OCI-LY7 (cell line): ENCODE measurements around the gene P3H2.

ENCODE experiments used
- CTCF ChIP-seq: fragments of 200-600 bp; sonication (generic); conservative IDR thresholded peaks from 2 replicates; pipeline ENCODE4 v1.5.1; 2014; ENCODE audit warnings: mild to moderate bottlenecking, antibody characterized with exemption, low read length, moderate library complexity, mixed read lengths
- EZH2phosphoT487 ChIP-seq: fragments of 200-600 bp; sonication (generic); IDR thresholded peaks from 2 replicates; pipeline ENCODE4 v1.6.1; 2018; ENCODE audit warnings: low read depth, borderline replicate concordance, mild to moderate bottlenecking, mixed run types, antibody characterized with exemption, low read length, moderate library complexity, mixed read lengths

- TF ChIP-seq CTCF: no peak
- TF ChIP-seq EZH2phosphoT487: no peak
Observed at GRCh38 chr3:189950258-189950657, 170.4 kb downstream of the P3H2 start.
